Epidermal melanocyte (primary cell): ENCODE data around the gene SLC44A5.
"Not testable (repeated sequence)": the region's sequence is repeated elsewhere in the genome, so short reads cannot be mapped to it uniquely, and the experiment has no call there.

Experiments used
- DNase-seq: peaks from one replicate; pipeline ENCODE4 v3.0.0; 2011; ENCODE audit warnings: low spot score; ENCODE audit not compliant: insufficient read length

The SLC44A5 gene

GRCh38 chr1:75375476-75376447 lies 235.2 kb downstream of the SLC44A5 start:
- not testable (repeated sequence) for DNase-seq

- no peak for DNase-seq
These were observed 237.3 kb downstream of the SLC44A5 start for GRCh38 chr1:75373542-75374159.

GRCh38 chr1:75366595-75366994 lies 244.3 kb downstream of the SLC44A5 start:
- no peak for DNase-seq

GRCh38 chr1:75361260-75361659 lies 249.7 kb downstream of the SLC44A5 start:
- no peak for DNase-seq

GRCh38 chr1:75354267-75354666 lies 256.6 kb downstream of the SLC44A5 start:
- not testable (repeated sequence) for DNase-seq

GRCh38 chr1:75353051-75353450 lies 257.9 kb downstream of the SLC44A5 start:
- no peak for DNase-seq

- DNase-seq = no peak
These were observed 265.2 kb downstream of the SLC44A5 start for GRCh38 chr1:75345538-75346292.

GRCh38 chr1:75342786-75343185 lies 268.1 kb downstream of the SLC44A5 start:
- DNase-seq = no peak

GRCh38 chr1:75341537-75341936 lies 269.4 kb downstream of the SLC44A5 start:
- no peak for DNase-seq

- no peak for DNase-seq
These were observed 272.1 kb downstream of the SLC44A5 start for GRCh38 chr1:75338616-75339483.

GRCh38 chr1:75334876-75335389 lies 276.0 kb downstream of the SLC44A5 start:
- DNase-seq = no peak

- no peak for DNase-seq
These were observed 280.3 kb downstream of the SLC44A5 start for GRCh38 chr1:75330624-75331023.

- DNase-seq = no peak
These were observed 282.2 kb downstream of the SLC44A5 start for GRCh38 chr1:75328691-75329090.

- no peak for DNase-seq
These were observed 283.5 kb downstream of the SLC44A5 start for GRCh38 chr1:75327395-75327794.

GRCh38 chr1:75317976-75318375 lies 292.9 kb downstream of the SLC44A5 start:
- DNase-seq = no peak

GRCh38 chr1:75316230-75316629 lies 294.7 kb downstream of the SLC44A5 start:
- DNase-seq = no peak

- DNase-seq = no peak
These were observed 298.3 kb downstream of the SLC44A5 start for GRCh38 chr1:75312620-75313019.

- no peak for DNase-seq
These were observed 300.8 kb downstream of the SLC44A5 start for GRCh38 chr1:75310067-75310466.

GRCh38 chr1:75308365-75308764 lies 302.5 kb downstream of the SLC44A5 start:
- DNase-seq = no peak

GRCh38 chr1:75305061-75305460 lies 305.9 kb downstream of the SLC44A5 start:
- DNase-seq = no peak

GRCh38 chr1:75293270-75293669 lies 317.6 kb downstream of the SLC44A5 start:
- DNase-seq = no peak
